ENCODE measurements around the gene COQ8A.

Gene COQ8A

GRCh38 chr1:226950871-226951270 is 10.8 kb downstream of the COQ8A start:
- no peak overlapping the region for H3K4me3 ChIP-seq (ENCODE audit: low read depth, low read length)
- no peak for TF ChIP-seq CTCF (IDR thresholded peaks at IDR 0.05; ENCODE audit: low read depth, low read length)
- TF ChIP-seq POLR2A (IDR thresholded peaks at IDR 0.05; ENCODE audit: extremely low read depth, insufficient read length) = no peak
- TF ChIP-seq MYC (IDR thresholded peaks at IDR 0.05; ENCODE audit: low read depth, low read length) = no peak
- TF ChIP-seq, protein P1, sequence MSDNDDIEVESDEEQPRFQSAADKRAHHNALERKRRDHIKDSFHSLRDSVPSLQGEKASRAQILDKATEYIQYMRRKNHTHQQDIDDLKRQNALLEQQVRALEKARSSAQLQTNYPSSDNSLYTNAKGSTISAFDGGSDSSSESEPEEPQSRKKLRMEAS (IDR thresholded peaks at IDR 0.05; ENCODE audit: low read depth, low read length) = no peak
- DNase-seq (ENCODE audit: low read depth) = no peak

GRCh38 chr1:226951286-226952117 is 11.4 kb downstream of the COQ8A start:
- no peak for DNase-seq (ENCODE audit: low read depth)
- TF ChIP-seq CTCF (IDR thresholded peaks at IDR 0.05; ENCODE audit: low read depth, low read length) (no peak), MYC (IDR thresholded peaks at IDR 0.05; ENCODE audit: low read depth, low read length) (no peak), POLR2A (IDR thresholded peaks at IDR 0.05; ENCODE audit: extremely low read depth, insufficient read length) (no peak)
- TF ChIP-seq, protein P1 (IDR thresholded peaks at IDR 0.05; ENCODE audit: low read depth, low read length) = no peak
- H3K4me3 ChIP-seq (ENCODE audit: low read depth, low read length) = no peak overlapping the region

GRCh38 chr1:226952118-226952441 is 12.0 kb downstream of the COQ8A start:
- DNase-seq (ENCODE audit: low read depth) = no peak
- no peak overlapping the region for H3K4me3 ChIP-seq (ENCODE audit: low read depth, low read length)
- TF ChIP-seq POLR2A (IDR thresholded peaks at IDR 0.05; ENCODE audit: extremely low read depth, insufficient read length) (no peak), CTCF (IDR thresholded peaks at IDR 0.05; ENCODE audit: low read depth, low read length) (no peak), MYC (IDR thresholded peaks at IDR 0.05; ENCODE audit: low read depth, low read length) (no peak)
- TF ChIP-seq, protein P1 (IDR thresholded peaks at IDR 0.05; ENCODE audit: low read depth, low read length) = no peak

DNA sequence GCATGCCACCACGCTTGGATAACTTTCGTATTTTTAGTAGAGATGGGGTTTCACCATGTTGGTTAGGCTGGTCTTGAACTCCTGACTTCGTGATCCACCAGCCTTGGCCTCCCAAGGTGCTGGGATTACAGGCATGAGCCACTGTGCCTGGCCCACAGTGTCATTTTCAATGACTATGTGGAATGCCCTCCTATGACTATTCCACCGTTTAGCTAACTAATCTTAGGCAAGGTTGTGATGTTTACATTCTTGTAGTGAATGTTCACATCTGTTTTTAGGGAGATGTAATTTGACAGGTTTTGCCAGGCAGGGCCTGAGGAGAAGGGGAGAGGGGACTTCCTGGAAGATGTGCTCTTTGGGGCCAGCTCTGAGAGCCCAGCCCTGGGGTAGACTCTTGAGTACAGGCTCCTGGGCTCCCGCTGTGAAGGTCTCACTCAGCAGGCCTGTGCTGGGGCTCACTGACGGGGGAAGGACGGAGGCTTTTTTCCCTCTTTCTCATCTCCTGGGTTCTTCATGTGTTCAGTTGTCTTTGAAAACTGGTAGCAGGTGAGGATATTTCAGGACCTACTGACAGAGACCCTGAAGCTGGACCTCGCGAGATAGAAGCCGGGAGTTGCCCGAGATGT is 13.2 kb downstream of the COQ8A start:
- H3K4me3 ChIP-seq (ENCODE audit: low read depth, low read length) = no peak overlapping the region
- no peak for DNase-seq (ENCODE audit: low read depth)
- no peak for TF ChIP-seq CTCF (IDR thresholded peaks at IDR 0.05; ENCODE audit: low read depth, low read length)
- no peak for TF ChIP-seq POLR2A (IDR thresholded peaks at IDR 0.05; ENCODE audit: extremely low read depth, insufficient read length)
- TF ChIP-seq MYC (IDR thresholded peaks at IDR 0.05; ENCODE audit: low read depth, low read length) = no peak
- TF ChIP-seq, protein P1 (IDR thresholded peaks at IDR 0.05; ENCODE audit: low read depth, low read length) = no peak

GRCh38 chr1:226954337-226954736 is 14.2 kb downstream of the COQ8A start:
- no peak for DNase-seq (ENCODE audit: low read depth)
- H3K4me3 ChIP-seq (ENCODE audit: low read depth, low read length) = no peak overlapping the region
- TF ChIP-seq, protein P1 (IDR thresholded peaks at IDR 0.05; ENCODE audit: low read depth, low read length) = no peak
- TF ChIP-seq MYC (IDR thresholded peaks at IDR 0.05; ENCODE audit: low read depth, low read length) (no peak), POLR2A (IDR thresholded peaks at IDR 0.05; ENCODE audit: extremely low read depth, insufficient read length) (no peak), CTCF (IDR thresholded peaks at IDR 0.05; ENCODE audit: low read depth, low read length) (no peak)

All from NB4 (cell line).